HCT116 (cell line): ENCODE results near the gene SUPT3H. TPM values are rescaled to one million over a fixed set of nuclear protein-coding genes. Genes with fewer than 3 reads are reported as not detected.

ENCODE experiments used
- ATAC-seq: fragments of 200-7000 bp; cut with Tn5 transposase; 2 replicates; pipeline ENCODE4 v1.9.1; 2020; ENCODE audit warnings: mild to moderate bottlenecking, moderate library complexity
- BruUV-seq: library from RNA; stranded (reverse); fragments of 400-500 nt; replicated peaks from 2 replicates; lab custom pipeline; 2021; lab: Mats Ljungman, UMichigan
- CTCF ChIA-PET: fragments of 300-600 bp; sonication (Branson Sonifier 250); formaldehyde crosslinking; loops from one replicate; lab custom pipeline; 2021; ENCODE audit warnings: antibody characterized with exemption; lab: Charles Lee
- POLR2A ChIA-PET: fragments of 300-600, 350-600 bp; sonication (Branson Sonifier 250); formaldehyde crosslinking; loops from one replicate; lab custom pipeline; 2021; ENCODE audit warnings: antibody characterized with exemption; lab: Charles Lee
- RAD21 ChIA-PET, 2 experiments: fragments of 300-600 bp; sonication (Branson Sonifier 250); formaldehyde crosslinking; loops; one replicate each; lab custom pipeline; 2023; ENCODE audit warnings: low total read pairs in 2 of 2; ENCODE audit not compliant: uncharacterized antibody in 2 of 2, unreplicated experiment in 2 of 2, low non-redundant PET in 1 of 2; lab: Charles Lee
- DNase-seq: peaks from one replicate; pipeline ENCODE4 v3.0.0-alpha.2; 2010; ENCODE audit warnings: low read depth, low spot score
- H2AFZ ChIP-seq: fragments of 200-600 bp; shearing (Covaris generic), sonication (generic); 2 replicates; pipeline ENCODE4 v1.6.1; 2017; ENCODE audit warnings: low read depth, mixed run types, mixed read lengths, antibody characterized with exemption, low read length; ENCODE audit not compliant: poor library complexity, severe bottlenecking
- H3K27ac ChIP-seq: 2 replicates; pipeline ENCODE4 v1.5.1; 2012; ENCODE audit warnings: low read depth, low read length
- H3K27me3 ChIP-seq: fragments of 200-600 bp; sonication (generic); 2 replicates; pipeline ENCODE4 v1.6.1; 2016; ENCODE audit warnings: mixed run types, low read length, mixed read lengths; ENCODE audit not compliant: insufficient read depth
- H3K36me3 ChIP-seq, 2 experiments: fragments of 200-500 bp in 1 of 2; fragments of 200-600 bp in 1 of 2; sonication (Bioruptor generic) in 1 of 2; sonication (generic) in 1 of 2; 2 replicates each; pipeline versions ENCODE4 v1.5.1 to v1.6.1; 2014 to 2016; ENCODE audit warnings: low read length in 2 of 2, inconsistent platforms in 1 of 2, mixed read lengths in 1 of 2, mixed run types in 1 of 2; ENCODE audit not compliant: insufficient read depth in 2 of 2, control insufficient read depth in 1 of 2
- H3K4me1 ChIP-seq, 2 experiments: fragments of 200-600 bp in 1 of 2; sonication (generic) in 1 of 2; 2 replicates each; pipeline versions ENCODE4 v1.5.1 to v1.6.1; 2012 to 2017; ENCODE audit warnings: low read length in 2 of 2, inconsistent platforms in 1 of 2, mild to moderate bottlenecking in 1 of 2, mixed read lengths in 1 of 2, mixed run types in 1 of 2, moderate library complexity in 1 of 2; ENCODE audit not compliant: insufficient read depth in 2 of 2, control insufficient read depth in 1 of 2
- H3K4me2 ChIP-seq: fragments of 200-600 bp; sonication (generic); 2 replicates; pipeline ENCODE4 v1.6.1; 2017; ENCODE audit warnings: mixed run types, low read length, mixed read lengths
- H3K4me3 ChIP-seq, 2 experiments: fragments of 200-600 bp in 1 of 2; sonication (generic) in 1 of 2; replicated peaks in 1 of 2; 2 replicates each; pipeline ENCODE4 v1.5.1; 2011 to 2016; ENCODE audit warnings: low read length in 2 of 2, control low read depth in 1 of 2, low read depth in 1 of 2, mild to moderate bottlenecking in 1 of 2, mixed read lengths in 1 of 2, mixed run types in 1 of 2
- H3K79me2 ChIP-seq: fragments of 200-600 bp; sonication (generic); 2 replicates; pipeline ENCODE4 v1.6.1; 2017; ENCODE audit warnings: mild to moderate bottlenecking, mixed run types, low read length, moderate library complexity, mixed read lengths; ENCODE audit not compliant: insufficient read depth
- H3K9ac ChIP-seq: fragments of 200-600 bp; sonication (generic); 2 replicates; pipeline ENCODE4 v1.6.1; 2016; ENCODE audit warnings: low read length, mixed read lengths
- H3K9me2 ChIP-seq: fragments of 200-600 bp; sonication (generic), shearing (Covaris generic); 2 replicates; pipeline ENCODE4 v1.6.1; 2017; ENCODE audit warnings: mixed run types, mild to moderate bottlenecking, moderate library complexity; ENCODE audit not compliant: insufficient read depth
- H3K9me3 ChIP-seq, 2 experiments: fragments of 200-500 bp in 1 of 2; fragments of 200-600 bp in 1 of 2; sonication (Bioruptor generic) in 1 of 2; sonication (generic) in 1 of 2; 2 replicates each; pipeline ENCODE4 v1.6.1; 2014 to 2017; ENCODE audit warnings: low read length in 2 of 2, mixed read lengths in 2 of 2, inconsistent platforms in 1 of 2, low read depth in 1 of 2, mild to moderate bottlenecking in 1 of 2, mixed run types in 1 of 2, moderate library complexity in 1 of 2; ENCODE audit not compliant: control insufficient read depth in 1 of 2, insufficient read depth in 1 of 2
- H4K20me1 ChIP-seq: fragments of 200-600 bp; sonication (generic), shearing (Covaris generic); 2 replicates; pipeline ENCODE4 v1.6.1; 2017; ENCODE audit warnings: mixed run types, mild to moderate bottlenecking, moderate library complexity; ENCODE audit not compliant: insufficient read depth
- CEBPB ChIP-seq: IDR thresholded peaks from 2 replicates; pipeline ENCODE4 v1.6.1; 2012; ENCODE audit warnings: low read depth
- FOSL1 ChIP-seq: IDR thresholded peaks from 2 replicates; pipeline ENCODE4 v1.6.1; 2012; ENCODE audit warnings: low read depth
- POLR2AphosphoS5 ChIP-seq: IDR thresholded peaks from 2 replicates; pipeline ENCODE4 v1.6.1; 2011; ENCODE audit warnings: mild to moderate bottlenecking, low read depth, low read length, moderate library complexity
- RAD21 ChIP-seq: IDR thresholded peaks from 2 replicates; pipeline ENCODE4 v1.6.1; 2012; ENCODE audit warnings: low read depth, mild to moderate bottlenecking
- SIN3A ChIP-seq: IDR thresholded peaks from 2 replicates; pipeline ENCODE4 v1.6.1; 2012; ENCODE audit warnings: low read depth
- SRF ChIP-seq: IDR thresholded peaks from 2 replicates; pipeline ENCODE4 v1.6.1; 2012; ENCODE audit warnings: low read depth
- intact Hi-C: fragments of 100-400 bp; cut with micrococcal nuclease; formaldehyde crosslinking; loops from 2 replicates; pipeline ENCODE4 v1.10.0; 2022
- total RNA-seq: library from RNA; stranded (reverse); gene quantifications from one replicate; pipeline ENCODE4 v1.2.1, GENCODE V29; 2021; ENCODE audit not compliant: unreplicated experiment
- TF ChIP-seq, protein P1 (sequence below): IDR thresholded peaks from 2 replicates; pipeline ENCODE4 v1.6.1; 2012; ENCODE audit warnings: low read depth
- TF ChIP-seq, protein P2 (sequence below): IDR thresholded peaks from 2 replicates; pipeline ENCODE4 v1.6.1; 2012

SUPT3H gene
- total RNA-seq, 1 experiment from 2014 or later: 7.4 TPM

DNA sequence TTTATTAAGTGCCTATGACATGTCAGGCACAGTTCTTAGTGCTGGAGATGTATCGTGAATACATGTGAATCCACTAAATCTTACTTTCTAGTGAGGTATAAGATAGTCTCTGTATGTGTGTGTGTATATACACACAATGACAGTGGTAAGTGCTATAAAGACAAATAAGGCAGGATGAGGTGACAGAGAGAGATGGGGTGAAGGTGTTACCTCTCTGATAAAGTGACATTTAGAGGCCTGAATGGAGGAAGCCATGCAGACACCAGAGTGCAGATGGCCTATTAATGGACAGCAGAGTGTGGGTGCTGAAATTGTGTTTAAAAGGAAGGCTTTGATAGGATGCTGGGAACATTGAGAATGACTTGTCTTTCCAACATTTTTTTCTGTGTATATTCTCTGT, 535.9 kb downstream of the SUPT3H start:
- intact Hi-C loops: no loop called here
- RAD21 ChIA-PET: no interaction called here

More for the DNA sequence above, 535.9 kb downstream of the SUPT3H start:
- DNase-seq: no peak
- no peaks in the 10 kb centered on the region for H3K4me1 ChIP-seq
- ChIA-PET POLR2A (no interaction called here), CTCF (no interaction called here)
- no peak for TF ChIP-seq SIN3A
- no peak for TF ChIP-seq SRF
- TF ChIP-seq, protein P1, sequence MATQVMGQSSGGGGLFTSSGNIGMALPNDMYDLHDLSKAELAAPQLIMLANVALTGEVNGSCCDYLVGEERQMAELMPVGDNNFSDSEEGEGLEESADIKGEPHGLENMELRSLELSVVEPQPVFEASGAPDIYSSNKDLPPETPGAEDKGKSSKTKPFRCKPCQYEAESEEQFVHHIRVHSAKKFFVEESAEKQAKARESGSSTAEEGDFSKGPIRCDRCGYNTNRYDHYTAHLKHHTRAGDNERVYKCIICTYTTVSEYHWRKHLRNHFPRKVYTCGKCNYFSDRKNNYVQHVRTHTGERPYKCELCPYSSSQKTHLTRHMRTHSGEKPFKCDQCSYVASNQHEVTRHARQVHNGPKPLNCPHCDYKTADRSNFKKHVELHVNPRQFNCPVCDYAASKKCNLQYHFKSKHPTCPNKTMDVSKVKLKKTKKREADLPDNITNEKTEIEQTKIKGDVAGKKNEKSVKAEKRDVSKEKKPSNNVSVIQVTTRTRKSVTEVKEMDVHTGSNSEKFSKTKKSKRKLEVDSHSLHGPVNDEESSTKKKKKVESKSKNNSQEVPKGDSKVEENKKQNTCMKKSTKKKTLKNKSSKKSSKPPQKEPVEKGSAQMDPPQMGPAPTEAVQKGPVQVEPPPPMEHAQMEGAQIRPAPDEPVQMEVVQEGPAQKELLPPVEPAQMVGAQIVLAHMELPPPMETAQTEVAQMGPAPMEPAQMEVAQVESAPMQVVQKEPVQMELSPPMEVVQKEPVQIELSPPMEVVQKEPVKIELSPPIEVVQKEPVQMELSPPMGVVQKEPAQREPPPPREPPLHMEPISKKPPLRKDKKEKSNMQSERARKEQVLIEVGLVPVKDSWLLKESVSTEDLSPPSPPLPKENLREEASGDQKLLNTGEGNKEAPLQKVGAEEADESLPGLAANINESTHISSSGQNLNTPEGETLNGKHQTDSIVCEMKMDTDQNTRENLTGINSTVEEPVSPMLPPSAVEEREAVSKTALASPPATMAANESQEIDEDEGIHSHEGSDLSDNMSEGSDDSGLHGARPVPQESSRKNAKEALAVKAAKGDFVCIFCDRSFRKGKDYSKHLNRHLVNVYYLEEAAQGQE: no peak
- TF ChIP-seq, protein P2, sequence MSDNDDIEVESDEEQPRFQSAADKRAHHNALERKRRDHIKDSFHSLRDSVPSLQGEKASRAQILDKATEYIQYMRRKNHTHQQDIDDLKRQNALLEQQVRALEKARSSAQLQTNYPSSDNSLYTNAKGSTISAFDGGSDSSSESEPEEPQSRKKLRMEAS: no peak
- TF ChIP-seq CEBPB: no peak
- TF ChIP-seq FOSL1: no peak
- no peak for TF ChIP-seq POLR2AphosphoS5
- no peak for TF ChIP-seq RAD21
- H3K9me2 ChIP-seq: no peaks in the 10 kb centered on the region
- H3K4me3 ChIP-seq: no peak overlapping the region
- H3K79me2 ChIP-seq: no peaks in the 10 kb centered on the region
- BruUV-seq: no TSS peak
- H3K36me3 ChIP-seq: no peaks in the 10 kb centered on the region
- H3K27ac ChIP-seq: no peak overlapping the region
- H3K9ac ChIP-seq: no peak overlapping the region
- no peaks in the 10 kb centered on the region for H3K27me3 ChIP-seq
- ATAC-seq: no peak
- H3K9me3 ChIP-seq: no peaks in the 10 kb centered on the region
- no peaks in the 10 kb centered on the region for H4K20me1 ChIP-seq
- no peak overlapping the region for H3K4me2 ChIP-seq
- no peak overlapping the region for H2AFZ ChIP-seq
